KOPT-K1 (cell line): ENCODE results near the gene ANKRD50.

Experiments used
- H3K27ac ChIP-seq: fragments of 200-600 bp; sonication (generic); 2 replicates; pipeline ENCODE4 v1.5.1; 2016; ENCODE audit warnings: antibody characterized with exemption, mild to moderate bottlenecking, low read depth, low read length; ENCODE audit not compliant: poor library complexity, severe bottlenecking
- H3K36me3 ChIP-seq: fragments of 200-600 bp; sonication (generic); 2 replicates; pipeline ENCODE4 v1.5.1; 2017; ENCODE audit warnings: antibody characterized with exemption, mild to moderate bottlenecking, low read length, moderate library complexity; ENCODE audit not compliant: insufficient read depth
- H3K9me3 ChIP-seq: fragments of 200-600 bp; sonication (generic); 2 replicates; pipeline ENCODE4 v1.5.1; 2017; ENCODE audit warnings: antibody characterized with exemption, low read length, mild to moderate bottlenecking; ENCODE audit not compliant: insufficient read depth, poor library complexity, severe bottlenecking

ANKRD50 gene

DNA sequence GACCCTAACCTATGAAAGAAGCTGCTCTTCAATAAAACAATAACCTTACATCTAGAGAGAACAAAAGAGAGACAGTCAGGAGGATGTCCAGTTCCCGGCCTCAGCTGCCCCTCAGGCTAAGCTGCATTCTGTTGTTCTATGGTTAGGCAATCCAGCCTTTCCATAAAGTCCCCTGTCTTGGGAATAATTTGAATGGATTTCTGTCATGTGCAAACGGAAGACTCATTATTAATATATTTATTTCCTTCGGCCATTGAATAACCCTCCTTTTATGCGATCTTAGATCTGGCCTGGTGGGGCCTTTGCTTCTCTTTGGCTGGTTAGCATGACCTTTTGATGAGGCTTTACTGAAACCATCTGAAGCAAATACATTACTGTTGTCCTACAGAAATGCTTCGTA, 80.1 kb downstream of the ANKRD50 start:
- no peak overlapping the region for H3K27ac ChIP-seq
- H3K36me3 ChIP-seq, result no peaks in the 10 kb centered on the region
- H3K9me3 ChIP-seq, result no peaks in the 10 kb centered on the region

GRCh38 chr4:124631760-124632159, 80.8 kb downstream of the ANKRD50 start:
- Histone ChIP-seq H3K27ac (no peak overlapping the region), H3K36me3 (no peaks in the 10 kb centered on the region), H3K9me3 (no peaks in the 10 kb centered on the region)

DNA sequence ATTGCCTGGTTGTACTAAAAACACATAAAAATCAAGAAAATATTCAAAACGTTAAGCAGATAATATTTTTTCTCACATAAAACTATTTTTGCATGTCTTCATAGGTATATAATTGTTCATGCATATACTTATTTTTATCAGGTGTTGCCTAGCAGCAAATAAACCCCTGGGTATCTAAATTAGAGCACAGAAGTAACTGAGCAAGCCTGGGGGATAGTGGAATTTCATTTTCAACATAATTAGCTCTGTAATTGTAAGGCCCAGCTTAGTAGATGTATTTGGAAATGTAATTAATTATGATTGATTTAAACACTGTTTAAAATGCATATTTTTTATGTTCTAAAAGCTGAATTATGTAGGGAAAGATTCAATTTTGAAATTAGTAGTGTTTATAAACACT, 82.9 kb downstream of the ANKRD50 start:
- H3K9me3 ChIP-seq, result no peaks in the 10 kb centered on the region
- no peaks in the 10 kb centered on the region for H3K36me3 ChIP-seq
- no peak overlapping the region for H3K27ac ChIP-seq
